ENCODE data around the gene SDK1. TPM values are rescaled to one million over a fixed set of nuclear protein-coding genes. Genes with fewer than 3 reads are reported as not detected.

SDK1 gene
- total RNA-seq, 1 experiment from 2014 or later, result 7.1 TPM

DNA sequence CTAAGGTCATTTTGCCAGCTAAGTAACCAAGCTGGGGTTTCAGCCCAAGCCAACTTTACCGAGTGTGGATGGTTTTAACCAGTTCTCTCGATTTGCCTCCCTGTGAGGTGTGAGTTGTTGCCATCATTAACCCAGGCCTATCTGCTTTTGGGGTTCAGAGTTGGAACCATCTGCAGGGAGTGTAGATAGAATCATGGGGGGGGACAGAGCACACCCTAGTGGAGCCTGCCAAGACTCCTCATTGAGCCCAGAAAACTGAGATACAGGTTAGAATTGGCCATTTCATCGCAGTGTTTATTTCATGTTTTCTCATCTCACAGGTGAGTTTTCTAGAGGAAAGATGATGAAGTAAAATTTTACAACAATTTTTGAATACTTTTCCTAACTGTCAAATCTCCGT lies 133.6 kb downstream of the SDK1 start:
- H3K36me3 ChIP-seq (ENCODE audit: control insufficient read depth, insufficient read depth, low read length), result no peaks in the 10 kb centered on the region
- no peak for DNase-seq
- H3K4me1 ChIP-seq, result peaks cover 13% of the 10 kb centered on the region
- no peak overlapping the region for H3K27ac Mint-ChIP-seq (ENCODE audit: unreplicated experiment)
- H3K27me3 ChIP-seq (replicated peaks; ENCODE audit: control insufficient read depth, insufficient read depth, low read length), result no peaks in the 10 kb centered on the region
- no peak overlapping the region for H3K4me3 Mint-ChIP-seq (ENCODE audit: unreplicated experiment)
- H3K4me1 Mint-ChIP-seq (ENCODE audit: low read depth, unreplicated experiment), result peaks cover 14% of the 10 kb centered on the region
- CTCF ChIA-PET, result no interaction called here
- H3K27me3 Mint-ChIP-seq (ENCODE audit: insufficient read depth, unreplicated experiment), result peaks cover 3% of the 10 kb centered on the region
- no peak overlapping the region for H3K4me3 ChIP-seq (ENCODE audit: low read depth, low read length)
- H3K36me3 Mint-ChIP-seq (ENCODE audit: insufficient read depth, unreplicated experiment), result no peaks in the 10 kb centered on the region
- H3K9me3 ChIP-seq, result no peaks in the 10 kb centered on the region
- TF ChIP-seq, protein P1, sequence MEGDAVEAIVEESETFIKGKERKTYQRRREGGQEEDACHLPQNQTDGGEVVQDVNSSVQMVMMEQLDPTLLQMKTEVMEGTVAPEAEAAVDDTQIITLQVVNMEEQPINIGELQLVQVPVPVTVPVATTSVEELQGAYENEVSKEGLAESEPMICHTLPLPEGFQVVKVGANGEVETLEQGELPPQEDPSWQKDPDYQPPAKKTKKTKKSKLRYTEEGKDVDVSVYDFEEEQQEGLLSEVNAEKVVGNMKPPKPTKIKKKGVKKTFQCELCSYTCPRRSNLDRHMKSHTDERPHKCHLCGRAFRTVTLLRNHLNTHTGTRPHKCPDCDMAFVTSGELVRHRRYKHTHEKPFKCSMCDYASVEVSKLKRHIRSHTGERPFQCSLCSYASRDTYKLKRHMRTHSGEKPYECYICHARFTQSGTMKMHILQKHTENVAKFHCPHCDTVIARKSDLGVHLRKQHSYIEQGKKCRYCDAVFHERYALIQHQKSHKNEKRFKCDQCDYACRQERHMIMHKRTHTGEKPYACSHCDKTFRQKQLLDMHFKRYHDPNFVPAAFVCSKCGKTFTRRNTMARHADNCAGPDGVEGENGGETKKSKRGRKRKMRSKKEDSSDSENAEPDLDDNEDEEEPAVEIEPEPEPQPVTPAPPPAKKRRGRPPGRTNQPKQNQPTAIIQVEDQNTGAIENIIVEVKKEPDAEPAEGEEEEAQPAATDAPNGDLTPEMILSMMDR (IDR thresholded peaks at IDR 0.05; ENCODE audit: insufficient read depth in 1 of 2, low read depth in 1 of 2, low read length in 1 of 2, severe bottlenecking in 1 of 2, unreplicated experiment in 1 of 2), result no peak
- no TSS peak for BruUV-seq (replicated peaks)
- intact Hi-C loops (cut with micrococcal nuclease; ENCODE audit: unreplicated experiment), result no loop called here
- POLR2A ChIA-PET, result no interaction called here
- no peaks in the 10 kb centered on the region for H3K9me3 Mint-ChIP-seq (ENCODE audit: unreplicated experiment)

DNA sequence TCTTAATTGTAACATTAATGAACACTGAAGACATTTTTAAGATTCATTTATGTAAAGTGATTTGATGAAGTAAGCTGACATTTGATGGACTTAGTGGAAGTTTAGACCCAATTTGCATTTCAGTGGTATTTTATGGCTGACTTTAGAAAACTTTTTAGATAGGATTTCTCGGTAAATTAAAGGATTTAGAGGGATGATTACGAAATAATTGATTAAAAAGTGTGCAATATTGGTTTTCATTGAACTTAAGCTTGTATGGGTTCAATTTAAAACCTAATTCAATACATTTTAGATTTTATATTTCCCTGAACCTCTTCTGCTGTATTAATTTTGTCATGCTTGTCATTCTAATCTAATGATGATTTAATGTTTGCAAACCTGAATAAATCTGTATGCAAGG lies 135.1 kb downstream of the SDK1 start:
- no peaks in the 10 kb centered on the region for H3K9me3 Mint-ChIP-seq (ENCODE audit: unreplicated experiment)
- no peaks in the 10 kb centered on the region for H3K4me1 Mint-ChIP-seq (ENCODE audit: low read depth, unreplicated experiment)
- CTCF ChIA-PET, result no interaction called here
- H3K4me3 ChIP-seq (ENCODE audit: low read depth, low read length), result no peak overlapping the region
- no peak for DNase-seq
- no peaks in the 10 kb centered on the region for H3K36me3 ChIP-seq (ENCODE audit: control insufficient read depth, insufficient read depth, low read length)
- intact Hi-C loops (cut with micrococcal nuclease; ENCODE audit: unreplicated experiment), result no loop called here
- TF ChIP-seq, protein P1 (IDR thresholded peaks at IDR 0.05; ENCODE audit: insufficient read depth in 1 of 2, low read depth in 1 of 2, low read length in 1 of 2, severe bottlenecking in 1 of 2, unreplicated experiment in 1 of 2), result no peak
- no peaks in the 10 kb centered on the region for H3K4me1 ChIP-seq
- H3K36me3 Mint-ChIP-seq (ENCODE audit: insufficient read depth, unreplicated experiment), result no peaks in the 10 kb centered on the region
- H3K27ac Mint-ChIP-seq (ENCODE audit: unreplicated experiment), result no peak overlapping the region
- H3K27me3 Mint-ChIP-seq (ENCODE audit: insufficient read depth, unreplicated experiment), result peaks cover 3% of the 10 kb centered on the region
- no peaks in the 10 kb centered on the region for H3K27me3 ChIP-seq (replicated peaks; ENCODE audit: control insufficient read depth, insufficient read depth, low read length)
- H3K4me3 Mint-ChIP-seq (ENCODE audit: unreplicated experiment), result no peak overlapping the region
- no TSS peak for BruUV-seq (replicated peaks)
- H3K9me3 ChIP-seq, result no peaks in the 10 kb centered on the region
- POLR2A ChIA-PET, result no interaction called here

DNA sequence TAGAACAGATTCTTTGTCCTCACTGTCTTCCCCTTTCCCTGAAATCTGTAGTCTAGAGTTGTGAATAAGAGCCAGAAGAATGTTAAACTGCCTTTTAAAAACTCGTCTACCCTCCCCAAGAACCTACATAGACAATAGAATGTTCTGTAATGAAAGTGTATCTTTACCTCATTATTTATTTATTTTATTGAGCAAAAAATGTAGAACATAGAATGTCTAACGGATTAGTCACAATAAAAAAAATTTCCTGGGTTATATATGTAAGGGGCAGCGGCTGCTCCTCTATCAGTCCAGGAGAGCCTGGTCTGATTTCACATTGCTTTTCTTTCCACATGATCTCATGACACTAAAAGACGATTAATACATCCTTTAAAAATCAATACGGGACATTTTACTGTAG lies 135.7 kb downstream of the SDK1 start:
- Histone ChIP-seq H3K36me3 (ENCODE audit: control insufficient read depth, insufficient read depth, low read length) (no peaks in the 10 kb centered on the region), H3K4me1 (no peaks in the 10 kb centered on the region), H3K9me3 (no peaks in the 10 kb centered on the region), H3K27me3 (replicated peaks; ENCODE audit: control insufficient read depth, insufficient read depth, low read length) (no peaks in the 10 kb centered on the region), H3K4me3 (ENCODE audit: low read depth, low read length) (no peak overlapping the region)
- no peak for DNase-seq
- Mint-ChIP-seq H3K27ac (ENCODE audit: unreplicated experiment) (no peak overlapping the region), H3K27me3 (ENCODE audit: insufficient read depth, unreplicated experiment) (peaks cover 3% of the 10 kb centered on the region), H3K4me1 (ENCODE audit: low read depth, unreplicated experiment) (no peaks in the 10 kb centered on the region), H3K9me3 (ENCODE audit: unreplicated experiment) (no peaks in the 10 kb centered on the region), H3K4me3 (ENCODE audit: unreplicated experiment) (no peak overlapping the region), H3K36me3 (ENCODE audit: insufficient read depth, unreplicated experiment) (no peaks in the 10 kb centered on the region)
- TF ChIP-seq, protein P1 (IDR thresholded peaks at IDR 0.05; ENCODE audit: insufficient read depth in 1 of 2, low read depth in 1 of 2, low read length in 1 of 2, severe bottlenecking in 1 of 2, unreplicated experiment in 1 of 2), result no peak
- intact Hi-C loops (cut with micrococcal nuclease; ENCODE audit: unreplicated experiment), result no loop called here
- POLR2A ChIA-PET, result no interaction called here
- BruUV-seq (replicated peaks), result no TSS peak
- CTCF ChIA-PET, result no interaction called here

All from Caco-2 (cell line).